PC-3 (cell line): ENCODE data around the gene MRPS9. TPM values are rescaled to one million over a fixed set of nuclear protein-coding genes. Genes with fewer than 3 reads are reported as not detected.

ENCODE experiments used
- ATAC-seq: fragments of 200-7000 bp; cut with Tn5 transposase; 2 replicates; pipeline ENCODE4 v1.9.1; 2020; ENCODE audit warnings: mild to moderate bottlenecking, moderate library complexity
- BruUV-seq: library from RNA; stranded (reverse); fragments of 400-500 nt; replicated peaks from 2 replicates; lab custom pipeline; 2021; lab: Mats Ljungman, UMichigan
- CTCF ChIA-PET: fragments of 300-600 bp; sonication (Branson Sonifier 250); formaldehyde crosslinking; loops from one replicate; lab custom pipeline; 2022; ENCODE audit warnings: antibody characterized with exemption; lab: Charles Lee
- POLR2A ChIA-PET: fragments of 300-600 bp; sonication (Branson Sonifier 250); formaldehyde crosslinking; loops from one replicate; lab custom pipeline; 2022; ENCODE audit warnings: antibody characterized with exemption; ENCODE audit not compliant: unreplicated experiment; lab: Charles Lee
- DNase-seq: peaks from one replicate; pipeline ENCODE4 v3.0.0-alpha.2; 2015
- H2AFZ ChIP-seq: fragments of 300-600 bp; sonication (generic); 2 replicates; pipeline ENCODE4 v1.6.0; 2016; ENCODE audit warnings: antibody characterized with exemption, low read length
- H3F3A ChIP-seq: fragments of 300-600 bp; sonication (generic); one replicate; pipeline ENCODE4 v1.6.0; 2017; ENCODE audit warnings: antibody characterized with exemption, low read length, control low read depth, mild to moderate bottlenecking; ENCODE audit not compliant: unreplicated experiment
- H3K27ac ChIP-seq: fragments of 300-600 bp; sonication (generic); 2 replicates; pipeline ENCODE4 v1.5.1; 2016; ENCODE audit warnings: mild to moderate bottlenecking, low read length
- H3K27me3 ChIP-seq: fragments of 300-600 bp; sonication (generic); 2 replicates; pipeline ENCODE4 v1.6.1; 2016; ENCODE audit warnings: low read length, mixed read lengths
- H3K36me3 ChIP-seq: fragments of 300-600 bp; sonication (generic); 2 replicates; pipeline ENCODE4 v1.6.1; 2016; ENCODE audit warnings: low read depth, mixed run types, low read length, mixed read lengths
- H3K4me1 ChIP-seq: fragments of 300-600 bp; sonication (generic); 2 replicates; pipeline ENCODE4 v1.5.1; 2016; ENCODE audit warnings: low read length; ENCODE audit not compliant: insufficient read depth
- H3K4me2 ChIP-seq: fragments of 300-600 bp; sonication (generic); 2 replicates; pipeline ENCODE4 v1.6.0; 2016; ENCODE audit warnings: low read length
- H3K4me3 ChIP-seq: fragments of 300-600 bp; sonication (generic); 2 replicates; pipeline ENCODE4 v1.5.1; 2016; ENCODE audit warnings: mild to moderate bottlenecking, low read length, mixed read lengths
- H3K79me2 ChIP-seq: fragments of 300-600 bp; sonication (generic); 2 replicates; pipeline ENCODE4 v1.6.1; 2017; ENCODE audit warnings: low read length, mixed read lengths
- H3K9ac ChIP-seq: fragments of 300-600 bp; sonication (generic); 2 replicates; pipeline ENCODE4 v1.6.0; 2016; ENCODE audit warnings: mild to moderate bottlenecking, low read length
- H3K9me2 ChIP-seq: fragments of 300-600 bp; sonication (generic); replicated peaks from 2 replicates; pipeline ENCODE4 v1.6.1; 2016; ENCODE audit warnings: mixed run types, low read length, mixed read lengths
- H3K9me3 ChIP-seq: fragments of 300-600 bp; sonication (generic); 2 replicates; pipeline ENCODE4 v1.6.1; 2016; ENCODE audit warnings: low read length, mixed read lengths
- H4K20me1 ChIP-seq: fragments of 300-600 bp; sonication (generic); 2 replicates; pipeline ENCODE4 v1.6.1; 2016; ENCODE audit warnings: low read length, mixed read lengths
- EZH2 ChIP-seq: fragments of 300-600 bp; sonication (generic); IDR thresholded peaks from one replicate; pipeline ENCODE4 v1.6.1; 2017; ENCODE audit warnings: antibody characterized with exemption, mild to moderate bottlenecking, low read length; ENCODE audit not compliant: unreplicated experiment
- EZH2phosphoT487 ChIP-seq: fragments of 300-600 bp; sonication (generic); IDR thresholded peaks from 2 replicates; pipeline ENCODE4 v1.6.1; 2018; ENCODE audit warnings: mild to moderate bottlenecking, antibody characterized with exemption, low read length, borderline replicate concordance
- intact Hi-C: fragments of 100-400 bp; cut with micrococcal nuclease; formaldehyde crosslinking; loops from 2 replicates; pipeline ENCODE4 v1.9.0; 2023
- total RNA-seq: library from RNA; depleted of rRNA; stranded (reverse); fragments of >200 nt; gene quantifications from 2 replicates; pipeline ENCODE4 v1.2.3, GENCODE V29; 2014
- TF ChIP-seq, protein P1 (sequence below): fragments of 300-600 bp; sonication (generic); conservative IDR thresholded peaks from 2 replicates; pipeline ENCODE4 v1.5.1; 2017; ENCODE audit warnings: antibody characterized with exemption, low read depth, mild to moderate bottlenecking, low read length

Gene MRPS9
- total RNA-seq, 1 experiment from 2014 or later, result 64.0 TPM

DNA sequence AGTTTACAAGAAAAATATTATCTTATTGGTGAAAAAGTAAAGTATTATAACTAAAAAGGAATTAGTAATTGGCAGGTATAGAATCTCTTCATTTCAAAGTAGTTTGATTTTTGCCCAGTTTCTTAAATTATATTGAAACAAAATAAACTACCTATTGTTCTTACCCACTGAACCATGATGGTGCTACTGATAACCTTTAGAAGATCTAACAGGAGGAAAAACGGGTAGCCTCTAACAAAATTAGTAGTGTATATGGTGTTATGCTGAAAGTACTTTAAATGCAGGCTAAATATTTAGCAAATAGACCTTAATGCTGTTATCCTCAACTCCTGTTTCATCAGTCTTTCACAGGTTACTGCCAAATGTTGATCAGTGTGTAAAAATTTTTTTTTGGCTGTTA, 19.1 kb downstream of the MRPS9 start:
- H3K27ac ChIP-seq, result no peak overlapping the region
- H3F3A ChIP-seq, result no peaks in the 10 kb centered on the region
- no peaks in the 10 kb centered on the region for H3K9me2 ChIP-seq
- H3K36me3 ChIP-seq, result 0 out of 2 replicates have a peak, but pooled peaks cover 3% of the 10 kb centered on the region
- no peaks in the 10 kb centered on the region for H3K9me3 ChIP-seq
- POLR2A ChIA-PET, result no interaction called here
- BruUV-seq, result no TSS peak
- H3K9ac ChIP-seq, result no peak overlapping the region
- ATAC-seq (no peak), DNase-seq (no peak)
- no peaks in the 10 kb centered on the region for H4K20me1 ChIP-seq
- H3K79me2 ChIP-seq, result peaks cover 26% of the 10 kb centered on the region
- H3K4me2 ChIP-seq, result no peak overlapping the region
- H3K4me3 ChIP-seq, result no peak overlapping the region
- no peaks in the 10 kb centered on the region for H3K27me3 ChIP-seq
- CTCF ChIA-PET, result no interaction called here
- TF ChIP-seq, protein P1, sequence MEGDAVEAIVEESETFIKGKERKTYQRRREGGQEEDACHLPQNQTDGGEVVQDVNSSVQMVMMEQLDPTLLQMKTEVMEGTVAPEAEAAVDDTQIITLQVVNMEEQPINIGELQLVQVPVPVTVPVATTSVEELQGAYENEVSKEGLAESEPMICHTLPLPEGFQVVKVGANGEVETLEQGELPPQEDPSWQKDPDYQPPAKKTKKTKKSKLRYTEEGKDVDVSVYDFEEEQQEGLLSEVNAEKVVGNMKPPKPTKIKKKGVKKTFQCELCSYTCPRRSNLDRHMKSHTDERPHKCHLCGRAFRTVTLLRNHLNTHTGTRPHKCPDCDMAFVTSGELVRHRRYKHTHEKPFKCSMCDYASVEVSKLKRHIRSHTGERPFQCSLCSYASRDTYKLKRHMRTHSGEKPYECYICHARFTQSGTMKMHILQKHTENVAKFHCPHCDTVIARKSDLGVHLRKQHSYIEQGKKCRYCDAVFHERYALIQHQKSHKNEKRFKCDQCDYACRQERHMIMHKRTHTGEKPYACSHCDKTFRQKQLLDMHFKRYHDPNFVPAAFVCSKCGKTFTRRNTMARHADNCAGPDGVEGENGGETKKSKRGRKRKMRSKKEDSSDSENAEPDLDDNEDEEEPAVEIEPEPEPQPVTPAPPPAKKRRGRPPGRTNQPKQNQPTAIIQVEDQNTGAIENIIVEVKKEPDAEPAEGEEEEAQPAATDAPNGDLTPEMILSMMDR, result no peak
- TF ChIP-seq EZH2 (no peak), EZH2phosphoT487 (no peak)
- H3K4me1 ChIP-seq, result no peaks in the 10 kb centered on the region
- no peak overlapping the region for H2AFZ ChIP-seq
- intact Hi-C loops, result no loop called here

GRCh38 chr2:105061560-105061959, 23.7 kb downstream of the MRPS9 start:
- intact Hi-C loops, result no loop called here
- BruUV-seq, result no TSS peak

DNA sequence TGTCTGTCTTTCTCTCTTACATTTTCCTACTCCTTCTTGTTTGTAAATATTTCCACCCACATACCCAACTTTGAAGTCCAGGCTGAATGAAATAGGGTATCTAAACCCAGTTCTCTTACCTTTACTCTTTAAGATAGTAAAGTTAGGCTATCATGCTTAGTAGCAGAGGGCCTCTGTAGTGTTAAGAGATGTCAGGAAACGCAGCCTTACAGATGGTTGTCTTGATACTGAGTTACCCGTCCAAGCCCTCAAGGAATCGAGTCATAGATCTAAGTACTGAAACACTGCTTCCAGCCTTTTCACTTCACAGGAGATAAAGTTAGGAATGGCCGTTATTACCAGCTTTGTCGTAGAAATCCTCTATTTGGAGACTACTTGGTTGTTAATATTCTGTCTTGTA, 24.3 kb downstream of the MRPS9 start:
- no TSS peak for BruUV-seq
- Histone ChIP-seq H3K4me3 (no peak overlapping the region), H3K27ac (no peak overlapping the region), H4K20me1 (no peaks in the 10 kb centered on the region), H2AFZ (no peak overlapping the region), H3K9ac (no peak overlapping the region), H3F3A (no peaks in the 10 kb centered on the region), H3K27me3 (no peaks in the 10 kb centered on the region), H3K4me1 (no peaks in the 10 kb centered on the region), H3K9me2 (no peaks in the 10 kb centered on the region), H3K79me2 (peaks cover 16% of the 10 kb centered on the region; the same call in 1 of the 2 replicates), H3K4me2 (no peak overlapping the region), H3K9me3 (no peaks in the 10 kb centered on the region), H3K36me3 (no peaks in the 10 kb centered on the region; the same call in 1 of the 2 replicates)
- ChIA-PET POLR2A (no interaction called here), CTCF (no interaction called here)
- DNase-seq (no peak), ATAC-seq (no peak)
- TF ChIP-seq EZH2, result no peak
- no peak for TF ChIP-seq EZH2phosphoT487
- TF ChIP-seq, protein P1, result no peak
- intact Hi-C loops, result no loop called here

More at GRCh38 chr2:105061560-105061959, 23.7 kb downstream of the MRPS9 start:
- Histone ChIP-seq H3K4me1 (no peaks in the 10 kb centered on the region), H3K9me3 (no peaks in the 10 kb centered on the region), H3K27ac (no peak overlapping the region), H3K4me3 (no peak overlapping the region), H3K9me2 (no peaks in the 10 kb centered on the region), H2AFZ (no peak overlapping the region), H3K36me3 (no peaks in the 10 kb centered on the region; the same call in 1 of the 2 replicates), H3K9ac (no peak overlapping the region), H3K27me3 (no peaks in the 10 kb centered on the region), H3K79me2 (peaks cover 15% of the 10 kb centered on the region; the same call in 1 of the 2 replicates), H3K4me2 (no peak overlapping the region), H4K20me1 (no peaks in the 10 kb centered on the region), H3F3A (no peaks in the 10 kb centered on the region)
- ChIA-PET POLR2A (no interaction called here), CTCF (no interaction called here)
- ATAC-seq (no peak), DNase-seq (no peak)
- TF ChIP-seq, protein P1, result no peak
- TF ChIP-seq EZH2 (no peak), EZH2phosphoT487 (no peak)
